ENCODE data around the gene RASA4.
"Not testable (repeated sequence)": the region's sequence is repeated elsewhere in the genome, so short reads cannot be mapped to it uniquely, and the experiment has no call there.

Gene RASA4

DNA sequence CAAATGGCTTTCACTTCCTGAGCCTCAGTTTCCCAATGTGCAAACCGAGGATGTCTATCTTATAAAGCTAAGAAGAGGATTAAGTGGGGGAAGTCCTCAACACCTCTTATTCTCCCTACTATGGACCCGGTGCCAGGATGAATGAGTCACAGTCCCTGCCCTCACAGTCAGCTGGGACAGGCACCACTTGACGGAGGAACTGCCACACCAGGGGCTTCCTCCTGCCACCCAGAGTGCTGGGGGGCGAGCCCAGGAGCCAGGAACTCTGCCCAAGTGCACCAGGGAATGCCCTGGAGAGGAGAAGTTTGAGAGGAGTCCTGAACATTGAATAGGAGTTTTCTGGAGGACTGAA, 2.2 kb downstream of the RASA4 start:
- not testable (repeated sequence) for H3K4me3 ChIP-seq (replicated peaks; ENCODE audit: low read depth, low read length); H3K36me3 ChIP-seq (ENCODE audit: control insufficient read depth, insufficient read depth, low read length); H3K27me3 ChIP-seq (replicated peaks; ENCODE audit: control insufficient read depth, insufficient read depth, low read length); DNase-seq (ENCODE audit: extremely low read depth, insufficient read length)

DNA sequence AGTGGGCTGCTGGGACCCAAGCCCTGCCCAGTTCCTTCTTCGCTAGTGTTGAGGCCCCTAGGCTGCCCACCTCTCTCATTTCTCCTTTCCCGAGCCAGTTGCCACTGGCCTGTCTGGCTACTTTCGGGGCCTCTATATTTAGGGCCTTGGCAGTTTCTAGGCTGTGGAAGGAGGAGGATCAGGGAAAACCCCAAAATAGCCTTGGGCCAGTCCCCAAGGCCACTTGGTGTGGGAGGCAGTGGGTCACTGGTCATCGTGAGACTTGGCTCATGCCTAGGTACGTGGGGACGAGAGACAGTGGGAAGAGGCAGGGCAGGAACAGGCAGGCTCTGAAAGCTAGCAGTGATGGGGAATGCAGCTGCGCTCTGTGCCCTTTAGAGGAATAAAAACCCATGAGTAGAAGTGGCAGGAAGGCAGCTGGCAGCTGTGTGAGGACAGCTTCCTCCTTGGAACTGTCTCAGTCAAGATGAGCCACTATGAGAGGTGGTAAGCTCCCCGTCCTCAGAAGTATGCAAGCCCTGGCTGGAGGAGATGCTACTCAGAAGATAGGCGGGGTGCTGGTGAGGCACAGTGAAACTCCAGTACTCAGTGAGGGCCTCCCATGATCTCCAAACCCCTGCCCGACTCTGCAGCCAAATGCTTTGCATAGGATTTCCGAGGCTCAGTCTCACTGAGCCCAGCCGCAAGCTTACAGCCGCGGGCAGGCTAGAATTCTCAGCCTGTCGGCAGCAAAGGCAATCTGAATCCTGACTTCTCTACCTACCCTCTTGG, 2.8 kb downstream of the RASA4 start:
- not testable (repeated sequence) for H3K27me3 ChIP-seq (replicated peaks; ENCODE audit: control insufficient read depth, insufficient read depth, low read length); H3K4me3 ChIP-seq (replicated peaks; ENCODE audit: low read depth, low read length); DNase-seq (ENCODE audit: extremely low read depth, insufficient read length); H3K36me3 ChIP-seq (ENCODE audit: control insufficient read depth, insufficient read depth, low read length)

DNA sequence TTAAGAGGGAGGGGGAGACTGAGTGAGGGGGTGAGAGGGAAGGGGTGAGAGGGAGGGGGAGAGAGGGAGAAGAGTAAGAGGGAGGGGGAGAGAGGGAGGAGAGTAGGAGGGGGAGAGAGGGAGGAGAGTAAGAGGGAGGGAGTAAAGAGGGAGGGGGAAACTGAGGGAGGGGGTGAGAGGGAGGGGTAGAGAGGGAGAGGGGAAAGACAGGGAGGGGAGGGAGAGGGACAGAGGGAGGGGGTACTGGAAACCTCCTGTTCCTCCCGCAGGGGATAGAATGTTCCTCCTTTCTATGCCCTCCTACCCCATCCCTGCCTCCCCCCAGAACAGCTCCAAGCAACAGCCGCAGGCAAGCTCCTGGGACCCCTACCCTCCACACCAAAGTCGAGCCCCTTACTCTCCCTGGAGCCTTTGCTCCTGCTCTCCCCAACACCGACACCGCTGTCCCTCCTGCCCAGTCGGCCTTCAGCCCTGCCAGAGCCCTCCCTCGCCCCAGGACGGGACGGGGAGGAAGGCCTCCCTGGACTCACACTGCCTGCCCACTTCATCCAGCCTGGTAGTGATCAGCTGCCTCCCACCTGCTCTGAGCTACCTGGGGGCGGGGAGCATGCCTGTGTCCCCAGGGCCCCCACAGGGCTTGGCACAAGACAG, 4.8 kb downstream of the RASA4 start:
- not testable (repeated sequence) for H3K27me3 ChIP-seq (replicated peaks; ENCODE audit: control insufficient read depth, insufficient read depth, low read length)
- DNase-seq (ENCODE audit: extremely low read depth, insufficient read length), result peak; percentile 15
- peak overlapping the region; percentile 37 for H3K4me3 ChIP-seq (replicated peaks; ENCODE audit: low read depth, low read length)

DNA sequence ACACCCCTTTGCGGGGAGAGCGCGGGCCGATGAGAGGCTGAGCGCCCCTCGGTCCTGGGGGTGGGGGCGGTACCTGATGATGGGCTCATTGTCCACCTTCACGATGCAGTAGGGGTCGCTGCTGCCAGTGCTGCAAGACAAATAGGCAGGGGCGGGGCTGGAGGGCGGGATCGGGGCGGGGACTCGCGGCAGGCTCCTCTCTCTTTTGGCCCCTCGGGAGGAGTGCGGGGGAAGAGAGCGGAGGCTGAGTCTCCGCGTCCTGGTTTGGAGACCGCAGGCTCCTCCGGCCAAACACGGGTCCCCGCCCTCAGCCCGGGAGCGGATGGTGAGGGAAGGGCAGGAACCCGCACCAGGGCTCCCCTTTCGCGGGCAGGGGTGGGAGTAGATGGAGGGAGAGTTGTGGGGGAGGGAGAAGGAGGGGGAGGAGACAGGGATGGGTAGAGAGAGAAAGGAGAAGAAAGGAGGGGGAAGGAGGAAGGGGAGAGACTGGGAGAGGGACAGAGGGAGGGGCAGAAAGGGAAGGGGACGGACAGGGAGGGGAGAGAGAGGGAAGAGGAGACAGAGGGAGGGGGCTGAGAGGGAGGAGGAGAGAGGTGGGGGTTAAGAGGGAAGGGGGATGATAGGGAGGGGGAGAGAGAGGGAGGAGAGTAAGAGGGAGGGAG, 5.4 kb downstream of the RASA4 start:
- not testable (repeated sequence) for H3K4me3 ChIP-seq (replicated peaks; ENCODE audit: low read depth, low read length); H3K27me3 ChIP-seq (replicated peaks; ENCODE audit: control insufficient read depth, insufficient read depth, low read length); DNase-seq (ENCODE audit: extremely low read depth, insufficient read length); H3K36me3 ChIP-seq (ENCODE audit: control insufficient read depth, insufficient read depth, low read length)

More for the DNA sequence above, 4.8 kb downstream of the RASA4 start:
- not testable (repeated sequence) for H3K36me3 ChIP-seq (ENCODE audit: control insufficient read depth, insufficient read depth, low read length)

DNA sequence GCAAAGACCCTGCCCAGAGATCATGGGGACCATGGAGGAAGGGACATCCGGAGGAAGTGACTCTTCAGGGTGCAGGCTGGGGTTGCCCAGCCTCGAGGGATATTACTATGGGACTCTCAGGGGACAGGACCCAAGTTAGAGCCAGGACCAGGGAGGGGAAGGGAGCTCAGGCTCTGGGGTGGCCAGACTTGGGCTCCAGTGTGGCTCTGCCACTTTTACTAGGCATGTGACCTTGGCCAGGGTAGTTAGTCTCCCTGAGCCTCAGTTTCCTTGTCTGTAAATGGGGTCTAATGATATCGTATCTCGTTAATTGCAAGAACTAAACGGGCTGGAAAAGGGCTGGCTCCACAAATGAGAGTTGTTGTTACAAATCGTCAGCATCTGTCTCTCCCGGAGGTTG, 6.1 kb downstream of the RASA4 start:
- H3K27me3 ChIP-seq (replicated peaks; ENCODE audit: control insufficient read depth, insufficient read depth, low read length); DNase-seq (ENCODE audit: extremely low read depth, insufficient read length); H3K4me3 ChIP-seq (replicated peaks; ENCODE audit: low read depth, low read length); H3K36me3 ChIP-seq (ENCODE audit: control insufficient read depth, insufficient read depth, low read length): not testable (repeated sequence)

DNA sequence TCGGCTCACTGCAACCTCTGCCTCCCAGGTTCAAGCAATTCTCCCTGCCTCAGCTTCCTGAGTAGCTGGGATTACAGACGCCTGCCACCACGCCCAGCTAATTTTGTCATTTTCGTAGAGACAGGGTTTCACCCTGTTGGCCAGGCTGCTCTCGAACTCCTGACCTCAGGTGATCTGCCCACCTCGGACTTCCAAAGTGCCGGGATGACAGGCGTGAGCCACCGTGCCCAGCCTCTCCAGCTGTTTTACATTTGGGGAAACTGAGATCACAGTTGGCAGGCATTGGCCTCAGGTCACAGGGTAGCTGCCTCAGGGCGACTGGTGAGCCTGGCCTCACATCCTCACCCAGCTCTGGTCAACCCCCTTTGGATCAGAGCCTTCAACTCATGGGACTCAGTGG, 6.8 kb downstream of the RASA4 start:
- not testable (repeated sequence) for H3K36me3 ChIP-seq (ENCODE audit: control insufficient read depth, insufficient read depth, low read length); DNase-seq (ENCODE audit: extremely low read depth, insufficient read length); H3K27me3 ChIP-seq (replicated peaks; ENCODE audit: control insufficient read depth, insufficient read depth, low read length); H3K4me3 ChIP-seq (replicated peaks; ENCODE audit: low read depth, low read length)

DNA sequence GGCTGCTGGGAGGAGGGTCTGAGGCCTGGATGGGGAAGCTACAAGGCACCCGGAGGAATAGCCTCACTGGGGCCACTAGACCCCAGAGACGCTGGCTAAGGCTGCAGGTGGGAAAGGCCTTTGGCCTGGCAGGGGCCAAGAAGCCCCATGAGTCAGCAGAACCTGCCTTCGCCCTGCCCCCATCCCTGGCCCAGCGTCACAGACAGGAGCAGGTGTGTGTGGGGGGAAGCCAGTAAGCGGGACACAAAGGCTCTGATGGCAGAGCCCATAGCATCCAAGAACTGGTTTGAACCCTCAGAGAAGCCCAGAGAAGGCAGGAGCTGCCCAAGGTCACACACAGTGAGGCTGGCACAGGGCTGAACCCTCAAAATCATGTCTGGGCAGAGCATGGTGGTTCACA, 9.7 kb downstream of the RASA4 start:
- DNase-seq (ENCODE audit: extremely low read depth, insufficient read length); H3K27me3 ChIP-seq (replicated peaks; ENCODE audit: control insufficient read depth, insufficient read depth, low read length); H3K4me3 ChIP-seq (replicated peaks; ENCODE audit: low read depth, low read length); H3K36me3 ChIP-seq (ENCODE audit: control insufficient read depth, insufficient read depth, low read length): not testable (repeated sequence)

DNA sequence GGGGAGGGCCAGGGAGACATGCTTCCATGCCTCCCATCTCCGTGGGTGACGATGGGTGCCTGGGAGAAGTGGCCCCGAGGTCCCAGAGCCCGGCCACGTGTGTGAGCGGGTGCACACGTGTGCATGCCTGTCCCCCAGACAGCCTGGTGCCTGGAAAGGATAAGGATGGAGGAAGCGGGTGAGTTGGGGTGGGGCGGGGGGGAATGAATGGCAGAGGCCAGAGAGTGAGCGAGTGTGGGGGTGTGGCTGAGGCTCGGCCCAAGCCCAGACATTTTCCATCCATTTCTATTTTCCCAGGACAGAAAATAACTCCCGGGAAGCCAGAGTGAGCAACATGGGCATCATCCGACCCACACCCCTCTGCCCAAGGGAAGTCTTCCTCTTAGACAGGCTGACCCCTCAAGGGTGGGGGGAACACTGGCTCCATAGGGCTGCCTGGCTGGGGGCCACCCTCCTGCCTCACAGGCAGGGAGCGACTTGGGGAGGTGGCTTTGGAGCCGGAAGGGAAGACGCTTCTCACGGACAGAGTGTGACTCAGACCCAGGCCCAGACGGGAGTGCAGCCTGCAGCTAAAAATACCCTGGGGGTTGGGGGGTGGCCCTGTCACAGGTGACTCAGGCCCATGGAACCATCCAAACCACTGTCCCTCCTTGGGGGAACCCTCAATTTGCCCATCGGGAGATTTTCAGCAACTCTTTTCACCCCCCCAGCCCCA, 12.0 kb downstream of the RASA4 start:
- not testable (repeated sequence) for DNase-seq (ENCODE audit: extremely low read depth, insufficient read length); H3K27me3 ChIP-seq (replicated peaks; ENCODE audit: control insufficient read depth, insufficient read depth, low read length); H3K4me3 ChIP-seq (replicated peaks; ENCODE audit: low read depth, low read length); H3K36me3 ChIP-seq (ENCODE audit: control insufficient read depth, insufficient read depth, low read length)

DNA sequence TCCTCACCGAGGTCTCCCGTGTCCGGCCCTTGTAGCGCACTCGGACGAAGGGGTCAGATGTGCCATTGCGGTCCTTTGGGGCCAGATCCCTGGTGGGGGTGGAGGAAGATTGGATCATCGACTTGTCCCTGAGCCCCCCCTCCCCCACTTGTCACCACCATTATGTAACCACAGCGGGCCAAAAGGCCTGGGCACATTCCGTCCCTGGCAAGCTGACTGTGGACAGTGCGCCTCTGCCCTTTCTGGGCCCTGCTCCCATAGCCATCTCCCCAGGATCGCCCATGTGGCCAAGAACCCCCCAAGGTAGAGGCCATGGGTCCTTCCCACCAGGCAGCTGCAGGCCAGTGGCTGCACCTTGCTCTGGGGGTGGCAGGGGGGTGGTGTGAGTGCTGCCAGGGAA, 14.2 kb downstream of the RASA4 start:
- DNase-seq (ENCODE audit: extremely low read depth, insufficient read length); H3K27me3 ChIP-seq (replicated peaks; ENCODE audit: control insufficient read depth, insufficient read depth, low read length); H3K36me3 ChIP-seq (ENCODE audit: control insufficient read depth, insufficient read depth, low read length); H3K4me3 ChIP-seq (replicated peaks; ENCODE audit: low read depth, low read length): not testable (repeated sequence)

DNA sequence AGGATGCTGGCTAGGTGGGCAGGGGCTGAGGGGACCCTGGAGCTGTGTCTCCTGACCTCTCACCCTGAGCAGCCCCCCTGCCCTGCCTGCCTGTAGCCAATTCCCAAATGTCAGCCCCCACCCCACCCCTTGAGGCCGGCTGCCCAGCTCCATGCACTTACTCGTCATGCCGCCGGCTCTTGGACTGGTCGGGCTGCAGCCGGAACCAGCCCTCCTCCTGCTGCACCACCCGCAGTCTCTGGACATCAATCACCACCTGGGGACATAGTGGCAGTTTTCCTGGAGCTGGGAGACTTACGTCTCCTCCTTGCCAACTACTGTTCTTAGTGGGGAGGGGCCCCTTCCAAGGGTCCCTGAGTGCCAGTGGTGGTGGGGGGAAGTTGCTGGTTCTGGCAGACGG, 16.9 kb downstream of the RASA4 start:
- H3K27me3 ChIP-seq (replicated peaks; ENCODE audit: control insufficient read depth, insufficient read depth, low read length); DNase-seq (ENCODE audit: extremely low read depth, insufficient read length); H3K36me3 ChIP-seq (ENCODE audit: control insufficient read depth, insufficient read depth, low read length); H3K4me3 ChIP-seq (replicated peaks; ENCODE audit: low read depth, low read length): not testable (repeated sequence)

DNA sequence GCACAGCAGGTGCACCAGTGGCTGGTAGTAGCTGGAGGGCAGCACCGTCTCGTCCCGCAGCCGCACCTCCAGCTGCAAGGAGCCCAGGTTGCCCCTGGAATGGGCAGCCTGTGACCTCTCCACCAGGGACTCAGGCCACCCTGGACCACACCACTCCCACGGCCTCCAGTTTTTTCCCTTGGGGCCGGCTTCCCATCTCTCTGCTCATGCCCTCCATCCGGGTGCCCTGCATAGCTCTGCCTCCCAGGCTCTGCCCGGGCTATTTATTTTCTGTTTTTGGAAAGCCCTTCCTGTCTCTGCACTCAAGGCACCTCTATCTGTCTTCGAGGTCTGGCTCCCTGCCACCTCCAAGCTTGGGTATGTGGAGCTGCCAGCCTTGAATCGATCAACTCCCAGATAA, 20.5 kb downstream of the RASA4 start:
- DNase-seq (ENCODE audit: extremely low read depth, insufficient read length); H3K27me3 ChIP-seq (replicated peaks; ENCODE audit: control insufficient read depth, insufficient read depth, low read length); H3K4me3 ChIP-seq (replicated peaks; ENCODE audit: low read depth, low read length); H3K36me3 ChIP-seq (ENCODE audit: control insufficient read depth, insufficient read depth, low read length): not testable (repeated sequence)

DNA sequence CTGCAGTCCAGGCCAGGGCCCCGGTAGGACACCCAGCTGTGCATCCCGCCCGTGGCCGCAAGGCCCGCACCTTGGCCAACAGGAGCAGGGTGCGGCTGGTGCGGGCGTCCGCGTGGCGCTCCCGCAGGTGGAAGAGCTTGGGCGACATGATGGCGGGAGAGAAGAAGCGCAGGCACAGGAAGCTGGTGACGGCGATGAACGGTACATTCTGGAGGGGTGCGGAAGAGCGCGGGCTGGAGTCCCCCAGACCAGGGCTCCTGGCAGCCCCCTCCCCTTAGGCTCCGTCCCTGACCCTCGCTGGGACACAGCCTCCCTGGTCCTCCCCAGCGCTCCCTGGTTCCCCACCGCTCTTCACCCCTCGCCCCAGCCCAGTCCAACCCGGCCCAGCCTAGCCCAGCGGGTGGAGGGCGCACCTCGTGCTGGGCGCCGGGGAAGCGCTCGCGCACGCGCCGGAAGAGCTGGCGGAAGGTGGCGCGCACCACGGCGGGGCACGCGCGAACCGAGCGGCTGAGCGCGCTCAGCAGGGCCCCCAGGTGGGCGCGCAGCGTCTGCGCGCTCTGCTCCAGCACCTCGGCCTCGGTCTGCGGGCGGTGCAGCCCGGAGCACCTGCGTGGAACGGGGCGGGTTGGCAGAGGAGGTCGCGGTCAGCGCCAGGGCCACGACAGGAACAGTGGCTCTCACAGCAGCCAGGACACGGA, 22.8 kb downstream of the RASA4 start:
- not testable (repeated sequence) for H3K36me3 ChIP-seq (ENCODE audit: control insufficient read depth, insufficient read depth, low read length); DNase-seq (ENCODE audit: extremely low read depth, insufficient read length); H3K27me3 ChIP-seq (replicated peaks; ENCODE audit: control insufficient read depth, insufficient read depth, low read length); H3K4me3 ChIP-seq (replicated peaks; ENCODE audit: low read depth, low read length)

DNA sequence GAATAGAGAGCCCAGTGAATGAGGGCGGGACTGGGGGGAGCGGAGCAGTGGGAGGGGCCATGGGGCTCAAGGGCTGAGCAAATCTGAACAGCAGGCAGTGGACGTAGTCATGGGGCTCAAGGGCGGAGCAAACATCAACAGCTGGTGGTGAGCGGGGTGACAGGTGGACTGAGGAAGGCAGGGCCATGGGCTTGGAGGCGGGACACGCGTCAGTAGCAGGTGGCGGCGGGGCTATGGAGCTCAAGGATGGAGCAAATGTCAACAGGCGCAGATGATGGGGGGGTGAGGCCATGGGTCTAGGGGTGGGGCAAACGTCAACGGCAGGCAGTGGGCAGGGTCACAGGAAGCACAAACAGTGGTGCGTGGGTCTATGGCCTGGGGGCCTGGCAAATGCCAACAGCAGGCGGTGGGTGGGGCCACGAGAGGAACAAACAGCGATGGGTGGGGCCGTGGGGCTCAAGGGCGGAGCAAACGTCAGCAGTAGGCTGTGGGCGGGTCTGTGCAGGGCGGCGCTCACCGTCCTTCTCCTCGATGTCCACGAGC, 24.0 kb downstream of the RASA4 start:
- not testable (repeated sequence) for H3K27me3 ChIP-seq (replicated peaks; ENCODE audit: control insufficient read depth, insufficient read depth, low read length); H3K36me3 ChIP-seq (ENCODE audit: control insufficient read depth, insufficient read depth, low read length); DNase-seq (ENCODE audit: extremely low read depth, insufficient read length); H3K4me3 ChIP-seq (replicated peaks; ENCODE audit: low read depth, low read length)
